Stimulated activated CD8-positive, alpha-beta memory T cell treated with anti-CD3 and anti-CD28 coated beads, Interleukin-15, amount 100 ng/mL, for 48 hours (primary cell): ENCODE results near the gene PGA4.

Experiments
- DNase-seq, 2 donors: peaks; one replicate each; pipeline ENCODE4 v3.0.0-alpha.2; 2020; ENCODE audit warnings: low read depth in 2 of 2

Gene PGA4

DNA sequence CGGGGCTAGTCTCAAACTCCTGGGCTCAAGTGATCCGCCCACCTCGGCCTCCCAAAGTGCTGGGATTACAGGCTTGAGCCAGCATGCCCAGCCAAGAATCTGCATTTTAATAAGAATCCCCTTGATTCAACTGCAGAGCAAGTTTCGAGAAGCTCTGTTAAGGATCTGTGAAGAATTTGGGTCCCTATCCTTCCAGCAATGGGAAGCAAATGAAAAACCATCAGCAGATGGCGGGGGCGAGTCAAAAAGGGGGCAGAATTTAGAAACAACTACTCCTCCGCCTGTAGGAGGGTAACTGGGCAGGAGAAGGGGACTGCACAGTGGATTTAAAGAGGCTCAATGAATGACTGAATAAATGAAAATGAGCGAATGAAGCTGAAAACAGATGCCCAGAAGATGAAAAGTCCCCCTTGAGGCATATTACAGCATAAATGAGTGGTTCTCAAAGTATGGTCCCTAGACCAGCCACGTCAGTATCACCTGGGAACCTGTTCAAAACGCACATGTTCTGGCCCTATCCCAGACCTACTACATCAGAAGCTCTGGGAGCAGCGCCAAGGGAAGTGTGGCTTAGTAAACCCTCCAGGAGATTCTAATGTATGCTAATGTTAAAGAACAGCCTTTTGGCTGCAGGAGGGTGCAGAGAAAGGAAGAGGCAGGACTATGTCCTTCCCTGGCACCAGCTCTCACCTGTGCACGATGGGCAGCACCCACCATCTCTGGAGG, 58.0 kb downstream of the PGA4 start:
- DNase-seq: no peak

DNA sequence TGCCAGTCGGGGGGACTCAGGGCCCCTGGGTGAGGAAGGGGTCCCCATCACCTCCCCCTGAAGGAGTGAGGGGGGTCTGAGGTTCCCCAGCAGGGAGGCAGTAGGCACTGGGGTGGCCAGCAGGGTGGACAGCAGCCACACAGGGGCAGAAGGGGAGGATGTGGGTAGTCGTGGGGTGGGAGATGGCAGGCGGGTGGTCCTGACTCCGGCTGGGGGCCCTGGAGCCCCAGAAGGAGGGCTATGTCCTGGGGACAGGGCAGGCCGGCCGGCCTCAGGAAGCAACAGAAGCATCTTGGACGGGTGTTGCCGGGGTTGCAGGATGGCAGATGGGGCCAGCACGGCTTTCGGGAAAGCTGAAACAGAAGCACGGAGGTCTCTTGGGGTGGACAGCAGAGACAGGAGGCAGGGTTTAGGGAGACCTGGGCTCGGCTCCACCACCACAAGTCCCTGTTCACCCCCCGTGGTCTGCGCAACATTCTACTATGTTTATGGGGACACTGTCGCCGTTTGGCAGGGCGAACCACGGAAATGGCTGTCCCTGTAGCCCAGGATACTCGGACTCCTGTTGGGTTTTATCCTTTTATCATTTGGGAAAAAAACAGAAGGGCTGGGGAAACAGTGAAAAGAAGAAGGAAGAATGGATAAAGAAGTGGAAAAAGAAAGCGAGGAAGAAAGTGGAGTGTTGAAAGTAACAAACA, 58.9 kb downstream of the PGA4 start:
- no peak for DNase-seq
